Measurements from ENCODE around the gene CFAP299. TPM values are rescaled to one million over a fixed set of nuclear protein-coding genes. Genes with fewer than 3 reads are reported as not detected.

The CFAP299 gene
- total and polyA plus RNA-seq, 2 of the 8 experiments (the other 6 are each of a cell fraction or from before 2014, with no cell fraction given), result not detected

Other genes starting within 250 kb of the CFAP299 start
- gene PRDM8, start 138.2 kb upstream of the CFAP299 start, total RNA-seq (2021; fragmentation: NEBNext Ultra II Directional; extraction: Animal tissue kit (Norgen Biotek cat#: 25700)), result 0.10 TPM in 1 of 2 replicates, not detected in the other
- gene PRDM8, start 138.2 kb upstream of the CFAP299 start, polyA plus RNA-seq (2011; rRNA removed), result 0.03 TPM in 1 of 2 replicates, not detected in the other
- gene FGF5, start 69.1 kb upstream of the CFAP299 start, total RNA-seq (2021; fragmentation: NEBNext Ultra II Directional; extraction: Animal tissue kit (Norgen Biotek cat#: 25700)), result not detected in 2 replicates
- not detected in 2 replicates for gene FGF5, start 69.1 kb upstream of the CFAP299 start, polyA plus RNA-seq (2011; rRNA removed)